C4-2B (cell line): Measurements from ENCODE around the gene STING1.
"Not testable (repeated sequence)": the region's sequence is repeated elsewhere in the genome, so short reads cannot be mapped to it uniquely, and the experiment has no call there.

Experiments used
- H3K27ac ChIP-seq: fragments of 450-650 bp; 2 replicates; pipeline ENCODE4 v1.5.1; 2017
- CTCF ChIP-seq: fragments of 450-650 bp; conservative IDR thresholded peaks from 2 replicates; pipeline ENCODE4 v1.5.1; 2017; ENCODE audit warnings: mild to moderate bottlenecking
- ZFX ChIP-seq: fragments of 450-650 bp; IDR thresholded peaks from 2 replicates; pipeline ENCODE4 v1.6.1; 2017

Gene STING1

GRCh38 chr5:139481580-139482049 lies 943 bp downstream of the STING1 start:
- TF ChIP-seq ZFX: no peak
- no peak for TF ChIP-seq CTCF
- H3K27ac ChIP-seq: peak overlapping the region; percentile 48

GRCh38 chr5:139481122-139481533 lies 1.4 kb downstream of the STING1 start:
- peak overlapping the region; percentile 48; the same call in 1 of the 2 replicates for H3K27ac ChIP-seq
- TF ChIP-seq ZFX (no peak), CTCF (no peak)

GRCh38 chr5:139479729-139480128 lies 2.8 kb downstream of the STING1 start:
- not testable (repeated sequence) for H3K27ac ChIP-seq

- H3K27ac ChIP-seq: not testable (repeated sequence)
Observed at GRCh38 chr5:139478657-139479423, 3.7 kb downstream of the STING1 start.

- TF ChIP-seq CTCF (no peak), ZFX (no peak)
- H3K27ac ChIP-seq: no peak overlapping the region
Observed at GRCh38 chr5:139475865-139476617, 6.5 kb downstream of the STING1 start.

GRCh38 chr5:139474890-139475791 lies 7.4 kb downstream of the STING1 start:
- H3K27ac ChIP-seq: no peak overlapping the region
- TF ChIP-seq CTCF (no peak), ZFX (no peak)

GRCh38 chr5:139473565-139473964 lies 9.0 kb downstream of the STING1 start:
- no peak overlapping the region for H3K27ac ChIP-seq
- TF ChIP-seq CTCF: no peak
- no peak for TF ChIP-seq ZFX

- TF ChIP-seq ZFX (no peak), CTCF (no peak)
- no peak overlapping the region for H3K27ac ChIP-seq
Observed at GRCh38 chr5:139473105-139473504, 9.5 kb downstream of the STING1 start.
